GM23248 (cell line): ENCODE data around the gene RPL29. TPM values are rescaled to one million over a fixed set of nuclear protein-coding genes. Genes with fewer than 3 reads are reported as not detected.

Source experiments
- DNase-seq: peaks from one replicate; pipeline ENCODE4 v3.0.0-alpha.2; 2015
- H2AFZ ChIP-seq: fragments of 200-600 bp; sonication (generic); 2 replicates; pipeline ENCODE4 v1.6.1; 2016; ENCODE audit warnings: antibody characterized with exemption
- H3F3A ChIP-seq: fragments of 200-600 bp; sonication (generic); 2 replicates; pipeline ENCODE4 v1.6.1; 2016; ENCODE audit warnings: mild to moderate bottlenecking, antibody characterized with exemption, mixed run types; ENCODE audit not compliant: insufficient read depth
- H3K27ac ChIP-seq: fragments of 200-600 bp; sonication (generic); 2 replicates; pipeline ENCODE4 v1.5.1; 2016; ENCODE audit warnings: mild to moderate bottlenecking
- H3K27me3 ChIP-seq: fragments of 200-600 bp; sonication (generic); replicated peaks from 2 replicates; pipeline ENCODE4 v1.6.1; 2016; ENCODE audit warnings: mild to moderate bottlenecking; ENCODE audit not compliant: insufficient read depth
- H3K36me3 ChIP-seq: fragments of 200-600 bp; sonication (generic); 2 replicates; pipeline ENCODE4 v1.6.1; 2016; ENCODE audit warnings: low read depth, mild to moderate bottlenecking
- H3K4me1 ChIP-seq: fragments of 200-600 bp; sonication (generic); 2 replicates; pipeline ENCODE4 v1.6.1; 2016; ENCODE audit warnings: mild to moderate bottlenecking; ENCODE audit not compliant: insufficient read depth
- H3K4me2 ChIP-seq: fragments of 200-600 bp; sonication (generic); one replicate; pipeline ENCODE4 v1.6.1; 2016; ENCODE audit warnings: mild to moderate bottlenecking; ENCODE audit not compliant: unreplicated experiment
- H3K4me3 ChIP-seq: fragments of 200-600 bp; sonication (generic); 2 replicates; pipeline ENCODE4 v1.5.1; 2016; ENCODE audit warnings: mild to moderate bottlenecking
- H3K79me2 ChIP-seq: fragments of 200-600 bp; sonication (generic); 2 replicates; pipeline ENCODE4 v1.6.1; 2016; ENCODE audit warnings: mild to moderate bottlenecking; ENCODE audit not compliant: insufficient read depth
- H3K9ac ChIP-seq: fragments of 200-600 bp; sonication (generic); 2 replicates; pipeline ENCODE4 v1.6.1; 2016; ENCODE audit warnings: mild to moderate bottlenecking
- H3K9me2 ChIP-seq: fragments of 200-600 bp; sonication (generic); 2 replicates; pipeline ENCODE4 v1.6.1; 2016; ENCODE audit warnings: mixed run types, mild to moderate bottlenecking, moderate library complexity; ENCODE audit not compliant: insufficient read depth
- H3K9me3 ChIP-seq: fragments of 200-600 bp; sonication (generic); one replicate; pipeline ENCODE4 v1.6.1; 2017; ENCODE audit warnings: low read depth
- H4K20me1 ChIP-seq: fragments of 200-600 bp; sonication (generic); 2 replicates; pipeline ENCODE4 v1.6.0; 2016; ENCODE audit not compliant: insufficient read depth
- EZH2 ChIP-seq: fragments of 200-600 bp; sonication (generic); IDR thresholded peaks from 2 replicates; pipeline ENCODE4 v1.6.1; 2018; ENCODE audit warnings: antibody characterized with exemption, mild to moderate bottlenecking; ENCODE audit not compliant: insufficient read depth, poor library complexity, severe bottlenecking
- EZH2phosphoT487 ChIP-seq: fragments of 200-600 bp; sonication (generic); IDR thresholded peaks from 2 replicates; pipeline ENCODE4 v1.6.1; 2018; ENCODE audit warnings: antibody characterized with exemption, moderate library complexity, mild to moderate bottlenecking, low read depth; ENCODE audit not compliant: insufficient read depth
- WGBS, 2 experiments: methylation state at CpG; one replicate each; pipeline ENCODE4 v1.1.6; 2015 to 2017; ENCODE audit warnings: low lambda C conversion rate in 2 of 2, low coverage in 1 of 2; ENCODE audit errors: missing lambda C conversion rate in 2 of 2; 5-methylcytosine and 5-hydroxymethylcytosine counted together
- in situ Hi-C: fragments of 300-500 bp; cut with MboI; formaldehyde crosslinking; loops from 2 replicates; pipeline ENCODE4 v1.15.0; 2020
- polyA plus RNA-seq: library from polyadenylated mRNA; unstranded; fragments of >200 nt; fragmentation: Nextera tagmentation; extraction: Ambion mirVana; gene quantifications from 2 replicates; pipeline ENCODE4 v1.2.1, GENCODE V29; 2016
- total RNA-seq: library from RNA; depleted of rRNA; stranded (reverse); fragments of >200 nt; shearing (Covaris generic); gene quantifications from 2 replicates; pipeline ENCODE4 v1.2.3, GENCODE V29; 2014

Gene RPL29
- total and polyA plus RNA-seq, 2 experiments from 2014 or later: 690 to 1,164 TPM

DNA sequence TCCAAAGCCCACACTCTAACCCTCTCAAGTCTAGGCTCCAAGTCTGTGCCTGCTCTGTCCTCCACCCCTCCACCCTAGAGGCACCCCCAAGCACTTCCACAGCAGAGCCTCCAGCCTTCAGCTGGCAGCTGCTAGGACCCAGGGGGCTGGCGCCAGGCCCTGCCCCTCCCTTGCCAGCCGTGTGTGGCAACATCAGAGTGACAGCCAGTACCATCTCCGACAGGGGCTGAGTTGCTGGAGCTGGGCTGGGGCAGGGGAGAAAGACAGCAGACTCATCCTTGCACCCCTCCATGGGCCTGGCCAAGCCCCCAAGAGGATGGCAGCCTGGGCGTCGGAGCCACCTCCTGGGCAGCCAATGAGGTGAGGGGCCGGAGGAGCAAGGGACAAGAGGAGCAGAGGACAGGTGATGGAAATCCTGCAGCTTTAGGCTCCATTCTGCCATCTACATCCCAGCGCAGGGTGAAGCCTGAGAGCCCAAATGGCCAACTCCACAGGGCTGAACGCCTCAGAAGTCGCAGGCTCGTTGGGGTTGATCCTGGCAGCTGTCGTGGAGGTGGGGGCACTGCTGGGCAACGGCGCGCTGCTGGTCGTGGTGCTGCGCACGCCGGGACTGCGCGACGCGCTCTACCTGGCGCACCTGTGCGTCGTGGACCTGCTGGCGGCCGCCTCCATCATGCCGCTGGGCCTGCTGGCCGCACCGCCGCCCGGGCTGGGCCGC, 40.4 kb downstream of the RPL29 start, which contains the start of gene GPR62:
Gene GPR62 (plus strand): TSS at position 207 of the 718 bp plus-strand sequence. CDS start 272 bp downstream, at position 479.
- 36 to 38% methylated on average over 11 to 23 of the region's 33 CpGs for WGBS, 2 experiments
- Histone ChIP-seq H3K27me3 (no peaks in the 10 kb centered on the region), H3K9me3 (no peaks in the 10 kb centered on the region), H3K4me3 (peak within 1 kb of the TSS; percentile 41; the same call in 1 of the 2 replicates), H3F3A (peaks cover 25% of the 10 kb centered on the region), H3K9me2 (no peaks in the 10 kb centered on the region), H3K27ac (no peak within 1 kb of the TSS), H3K79me2 (no peaks in the 10 kb centered on the region), H2AFZ (peak within 1 kb of the TSS; percentile 32; the same call in 1 of the 2 replicates), H3K4me1 (no peaks in the 10 kb centered on the region), H3K4me2 (peak within 1 kb of the TSS; percentile 30), H4K20me1 (no peaks in the 10 kb centered on the region), H3K36me3 (no peaks in the 10 kb centered on the region), H3K9ac (no peak within 1 kb of the TSS)
- TF ChIP-seq EZH2phosphoT487 (no peak), EZH2 (no peak)
- DNase-seq: no peak
- in situ Hi-C loops: no loop called here

GRCh38 chr3:51954713-51955112, 41.0 kb downstream of the RPL29 start:
- 78 to 89% methylated on average over 1 of the region's 1 CpG for WGBS, 2 experiments

DNA sequence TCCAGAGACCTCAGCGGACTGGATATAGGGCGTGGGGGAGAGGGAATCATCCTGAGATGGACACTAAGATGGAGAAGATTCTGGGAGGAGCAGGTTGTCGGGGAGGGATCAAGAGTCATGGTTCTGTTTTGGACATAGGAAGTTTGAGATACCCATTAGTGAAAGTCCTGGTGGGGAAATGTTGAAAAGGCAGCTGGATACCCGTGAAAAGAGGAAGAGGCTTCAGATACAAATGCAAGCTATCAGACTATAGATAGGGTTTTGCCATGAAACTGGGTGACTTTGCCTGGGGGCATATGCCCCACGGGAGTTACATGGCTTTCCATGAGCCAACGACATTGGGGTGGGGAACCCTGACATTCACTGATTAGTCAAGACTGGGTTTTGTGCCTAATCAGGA, 41.6 kb downstream of the RPL29 start:
- Histone ChIP-seq H3K9me3 (no peaks in the 10 kb centered on the region), H2AFZ (no peak overlapping the region), H3K4me3 (no peak overlapping the region), H3K27me3 (no peaks in the 10 kb centered on the region), H3K9me2 (no peaks in the 10 kb centered on the region), H3K4me2 (no peak overlapping the region), H3K36me3 (no peaks in the 10 kb centered on the region), H3K9ac (no peak overlapping the region), H4K20me1 (no peaks in the 10 kb centered on the region), H3K4me1 (no peaks in the 10 kb centered on the region), H3F3A (peaks cover 28% of the 10 kb centered on the region), H3K27ac (no peak overlapping the region), H3K79me2 (no peaks in the 10 kb centered on the region)
- TF ChIP-seq EZH2 (no peak), EZH2phosphoT487 (no peak)
- DNase-seq: no peak
- in situ Hi-C loops: no loop called here
- 70 to 77% methylated on average over 6 of the region's 6 CpGs for WGBS, 2 experiments

More at GRCh38 chr3:51954713-51955112, 41.0 kb downstream of the RPL29 start:
- H3K79me2 ChIP-seq: no peaks in the 10 kb centered on the region
- H3K9me2 ChIP-seq: no peaks in the 10 kb centered on the region
- H3K9me3 ChIP-seq: no peaks in the 10 kb centered on the region
- no peak overlapping the region for H3K4me2 ChIP-seq
- no peak overlapping the region for H3K9ac ChIP-seq
- H2AFZ ChIP-seq: no peak overlapping the region
- no peak overlapping the region for H3K4me3 ChIP-seq
- H3K4me1 ChIP-seq: no peaks in the 10 kb centered on the region
- no peaks in the 10 kb centered on the region for H3K27me3 ChIP-seq
- H3K27ac ChIP-seq: no peak overlapping the region
- no peaks in the 10 kb centered on the region for H4K20me1 ChIP-seq
- peaks cover 28% of the 10 kb centered on the region for H3F3A ChIP-seq
- no peak for DNase-seq
- TF ChIP-seq EZH2phosphoT487: no peak
- no peak for TF ChIP-seq EZH2
- in situ Hi-C loops: no loop called here
- no peaks in the 10 kb centered on the region for H3K36me3 ChIP-seq

GRCh38 chr3:51953445-51953844, 42.2 kb downstream of the RPL29 start:
- Histone ChIP-seq H3K27me3 (no peaks in the 10 kb centered on the region), H3K79me2 (no peaks in the 10 kb centered on the region), H3K9ac (no peak overlapping the region), H2AFZ (no peak overlapping the region), H3K9me2 (no peaks in the 10 kb centered on the region), H3K4me3 (no peak overlapping the region), H3K27ac (0 out of 2 replicates have a peak overlapping the region, but pooled peaks have one; percentile 29), H3K4me1 (no peaks in the 10 kb centered on the region), H3K36me3 (no peaks in the 10 kb centered on the region), H3F3A (peaks cover 28% of the 10 kb centered on the region), H4K20me1 (no peaks in the 10 kb centered on the region), H3K4me2 (no peak overlapping the region), H3K9me3 (no peaks in the 10 kb centered on the region)
- 51 to 55% methylated on average over 3 of the region's 3 CpGs for WGBS, 2 experiments
- no peak for TF ChIP-seq EZH2phosphoT487
- DNase-seq: peak; percentile 84
- in situ Hi-C loops: no loop called here
